PC-9 (cell line): ENCODE measurements around the gene ARHGEF33. TPM values are rescaled to one million over a fixed set of nuclear protein-coding genes. Genes with fewer than 3 reads are reported as not detected.

Source experiments
- BruUV-seq: library from RNA; stranded (reverse); fragments of 400-500 nt; replicated peaks from 2 replicates; lab custom pipeline; 2021; lab: Mats Ljungman, UMichigan
- CTCF ChIA-PET: fragments of 300-600 bp; sonication (Branson Sonifier 250); formaldehyde crosslinking; loops from one replicate; lab custom pipeline; 2022; ENCODE audit warnings: antibody characterized with exemption; lab: Charles Lee
- POLR2A ChIA-PET: fragments of 300-600 bp; sonication (Branson Sonifier 250); formaldehyde crosslinking; loops from one replicate; lab custom pipeline; 2022; ENCODE audit warnings: antibody characterized with exemption; ENCODE audit not compliant: unreplicated experiment; lab: Charles Lee
- DNase-seq, 2 experiments: peaks; one replicate each; pipeline versions ENCODE4 v3.0.0 to v3.0.0-alpha.2; 2015 to 2022; ENCODE audit warnings: mixed read lengths in 1 of 2
- H2AFZ ChIP-seq: fragments of 200-600 bp; sonication (generic); 2 replicates; pipeline ENCODE4 v1.8.1; 2017; ENCODE audit warnings: antibody characterized with exemption
- H3F3A ChIP-seq: fragments of 200-600 bp; sonication (generic); 2 replicates; pipeline ENCODE4 v1.8.1; 2017; ENCODE audit warnings: antibody characterized with exemption, mild to moderate bottlenecking, low read depth; ENCODE audit not compliant: insufficient read depth
- H3K27ac ChIP-seq: fragments of 200-600 bp; sonication (generic); 2 replicates; pipeline ENCODE4 v1.6.1; 2016; ENCODE audit warnings: mixed run types
- H3K27me3 ChIP-seq: fragments of 200-600 bp; sonication (generic); 2 replicates; pipeline ENCODE4 v1.6.1; 2016; ENCODE audit warnings: low read depth, mixed run types; ENCODE audit not compliant: insufficient read depth
- H3K36me3 ChIP-seq: fragments of 200-600 bp; sonication (generic); 2 replicates; pipeline ENCODE4 v1.6.1; 2016; ENCODE audit warnings: low read depth, mixed run types
- H3K4me1 ChIP-seq: fragments of 200-600 bp; sonication (generic); replicated peaks from 2 replicates; pipeline ENCODE4 v1.6.1; 2016; ENCODE audit warnings: mixed run types; ENCODE audit not compliant: insufficient read depth
- H3K4me2 ChIP-seq: fragments of 200-600 bp; sonication (generic); 2 replicates; pipeline ENCODE4 v1.6.1; 2017; ENCODE audit warnings: mixed run types
- H3K4me3 ChIP-seq: fragments of 200-600 bp; sonication (generic); 2 replicates; pipeline ENCODE4 v1.6.1; 2016; ENCODE audit warnings: mixed run types
- H3K79me2 ChIP-seq: fragments of 200-600 bp; sonication (generic); 2 replicates; pipeline ENCODE4 v1.6.1; 2017; ENCODE audit warnings: low read depth, mixed run types
- H3K9me2 ChIP-seq: fragments of 200-600 bp; sonication (generic); 2 replicates; pipeline ENCODE4 v1.8.1; 2017; ENCODE audit warnings: mild to moderate bottlenecking; ENCODE audit not compliant: insufficient read depth
- H3K9me3 ChIP-seq: fragments of 200-600 bp; sonication (generic); 2 replicates; pipeline ENCODE4 v1.8.1; 2016; ENCODE audit warnings: low read depth; ENCODE audit not compliant: insufficient read depth
- H4K20me1 ChIP-seq: fragments of 200-600 bp; sonication (generic); 2 replicates; pipeline ENCODE4 v1.8.1; 2017; ENCODE audit not compliant: insufficient read depth
- CTCF ChIP-seq: fragments of 200-600 bp; sonication (generic); conservative IDR thresholded peaks from 2 replicates; pipeline ENCODE4 v1.6.1; 2017; ENCODE audit warnings: mixed run types, antibody characterized with exemption, mild to moderate bottlenecking, moderate library complexity
- EZH2 ChIP-seq: fragments of 200-600 bp; sonication (generic); IDR thresholded peaks from 2 replicates; pipeline ENCODE4 v1.8.0; 2017; ENCODE audit warnings: antibody characterized with exemption, low read depth
- intact Hi-C: fragments of 100-400 bp; cut with micrococcal nuclease; formaldehyde crosslinking; loops from one replicate; pipeline ENCODE4 v1.10.0; 2022; ENCODE audit not compliant: unreplicated experiment
- total RNA-seq: library from RNA; stranded (reverse); gene quantifications from 2 replicates; pipeline ENCODE4 v1.2.3, GENCODE V29; 2021

ARHGEF33 gene
- total RNA-seq, 1 experiment from 2014 or later: 1.0 TPM

- Histone ChIP-seq H3K9me3 (no peaks in the 10 kb centered on the region), H3K27ac (no peak overlapping the region), H3K4me2 (no peak overlapping the region), H3K36me3 (peaks cover 25% of the 10 kb centered on the region), H3K4me3 (no peak overlapping the region), H3K9me2 (no peaks in the 10 kb centered on the region), H4K20me1 (0 out of 2 replicates have a peak, but pooled peaks cover under 1% of the 10 kb centered on the region), H3K4me1 (peaks cover 15% of the 10 kb centered on the region), H3K27me3 (no peaks in the 10 kb centered on the region), H2AFZ (no peak overlapping the region), H3F3A (peaks cover 12% of the 10 kb centered on the region; the same call in 1 of the 2 replicates), H3K79me2 (peaks cover 5% of the 10 kb centered on the region; the same call in 1 of the 2 replicates)
- DNase-seq: no peak
- BruUV-seq: no TSS peak
- intact Hi-C loops: no loop called here
- TF ChIP-seq EZH2 (no peak), CTCF (no peak)
- ChIA-PET CTCF (no interaction called here), POLR2A (no interaction called here)
Measured at GRCh38 chr2:38862476-38862875, 27.2 kb upstream of the ARHGEF33 start.

- Histone ChIP-seq H3F3A (peaks cover 17% of the 10 kb centered on the region; the same call in 1 of the 2 replicates), H3K9me3 (no peaks in the 10 kb centered on the region), H4K20me1 (0 out of 2 replicates have a peak, but pooled peaks cover 4% of the 10 kb centered on the region), H3K27me3 (no peaks in the 10 kb centered on the region), H3K27ac (no peak overlapping the region), H3K79me2 (peaks cover 5% of the 10 kb centered on the region; the same call in 1 of the 2 replicates), H3K36me3 (peaks cover 28% of the 10 kb centered on the region), H3K4me2 (no peak overlapping the region), H3K9me2 (no peaks in the 10 kb centered on the region), H3K4me1 (peaks cover 22% of the 10 kb centered on the region), H2AFZ (no peak overlapping the region), H3K4me3 (no peak overlapping the region)
- ChIA-PET CTCF (no interaction called here), POLR2A (no interaction called here)
- DNase-seq: no peak
- no TSS peak for BruUV-seq
- TF ChIP-seq CTCF: no peak
- TF ChIP-seq EZH2: no peak
- intact Hi-C loops: no loop called here
Measured at GRCh38 chr2:38863061-38863695, 26.5 kb upstream of the ARHGEF33 start.

- Histone ChIP-seq H3F3A (peaks cover 17% of the 10 kb centered on the region; the same call in 1 of the 2 replicates), H3K27me3 (no peaks in the 10 kb centered on the region), H3K36me3 (peaks cover 10% of the 10 kb centered on the region), H3K27ac (peak overlapping the region; percentile 49), H3K4me3 (no peak overlapping the region), H2AFZ (no peak overlapping the region), H3K4me1 (peaks cover 23% of the 10 kb centered on the region), H3K79me2 (peaks cover 23% of the 10 kb centered on the region), H4K20me1 (0 out of 2 replicates have a peak, but pooled peaks cover 4% of the 10 kb centered on the region), H3K4me2 (peak overlapping the region; percentile 44), H3K9me2 (no peaks in the 10 kb centered on the region), H3K9me3 (no peaks in the 10 kb centered on the region)
- ChIA-PET CTCF (interaction anchor here (0.6 kb wide), 1 partner anchor 81 kb away, joined by 4 read pairs; no protein-coding TSS in a partner anchor), POLR2A (no interaction called here)
- BruUV-seq: no TSS peak
- peak; percentile 30 to 84 for DNase-seq
- no peak for TF ChIP-seq EZH2
- intact Hi-C loops: no loop called here
Measured at GRCh38 chr2:38866773-38867443, 22.8 kb upstream of the ARHGEF33 start.
